Activated CD4-positive, alpha-beta T cell treated with anti-CD3 and anti-CD28 coated beads, Interleukin-10, Interleukin-2, amounts not matched to agents 100 ng/mL and 50 ng/mL, durations not matched to agents 16 hours and 8 hours (primary cell): ENCODE data around the gene ATP5F1D.

Experiments used
- DNase-seq: peaks from one replicate; pipeline ENCODE4 v3.0.0-alpha.2; 2020

ATP5F1D gene

GRCh38 chr19:1248139-1248785 is 6.7 kb downstream of the ATP5F1D start, which contains the start of gene MIDN:
MIDN (plus strand) TSS chr19:1248583; CDS start chr19:1250297, 1,714 bp downstream.
- peak; percentile 81 for DNase-seq

GRCh38 chr19:1248786-1249297 is 7.3 kb downstream of the ATP5F1D start:
- DNase-seq = peak; percentile 79

DNA sequence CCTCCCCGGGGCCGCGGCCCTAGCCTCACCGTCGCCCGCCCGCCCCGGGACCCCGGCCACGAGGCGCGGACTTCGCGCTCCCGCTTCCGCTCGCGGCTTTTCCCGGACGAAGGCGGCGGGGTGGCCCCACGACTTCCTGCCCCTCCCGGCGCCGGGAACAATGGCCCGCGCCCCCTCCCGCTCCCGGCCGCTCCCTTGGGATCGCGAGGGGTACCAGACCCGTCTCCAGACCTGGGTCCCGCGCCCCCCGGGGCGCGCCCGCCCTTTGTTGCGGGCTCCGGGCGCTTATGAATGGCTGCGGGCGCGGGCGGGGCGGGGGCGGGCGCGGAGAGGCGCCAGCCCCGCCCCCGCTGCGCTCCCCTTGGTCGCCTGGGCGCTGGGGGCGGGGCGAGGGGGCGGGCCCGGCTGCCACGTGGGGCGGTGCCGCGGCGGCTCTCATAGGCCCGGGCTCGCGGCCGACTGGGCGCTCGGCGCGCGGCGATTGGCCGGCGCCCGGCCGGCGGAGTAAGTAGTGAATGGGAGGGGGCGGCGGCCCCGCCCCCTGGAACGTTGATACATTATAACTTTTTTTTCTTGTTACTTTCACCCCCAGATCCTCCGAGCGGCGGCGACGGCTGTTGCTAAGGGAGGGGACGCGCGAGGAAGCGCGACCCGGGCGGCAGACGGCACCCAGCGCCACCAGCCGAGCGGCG is 7.9 kb downstream of the ATP5F1D start:
- DNase-seq = peak; percentile 96

GRCh38 chr19:1249990-1250436 is 8.5 kb downstream of the ATP5F1D start:
- DNase-seq = no peak

DNA sequence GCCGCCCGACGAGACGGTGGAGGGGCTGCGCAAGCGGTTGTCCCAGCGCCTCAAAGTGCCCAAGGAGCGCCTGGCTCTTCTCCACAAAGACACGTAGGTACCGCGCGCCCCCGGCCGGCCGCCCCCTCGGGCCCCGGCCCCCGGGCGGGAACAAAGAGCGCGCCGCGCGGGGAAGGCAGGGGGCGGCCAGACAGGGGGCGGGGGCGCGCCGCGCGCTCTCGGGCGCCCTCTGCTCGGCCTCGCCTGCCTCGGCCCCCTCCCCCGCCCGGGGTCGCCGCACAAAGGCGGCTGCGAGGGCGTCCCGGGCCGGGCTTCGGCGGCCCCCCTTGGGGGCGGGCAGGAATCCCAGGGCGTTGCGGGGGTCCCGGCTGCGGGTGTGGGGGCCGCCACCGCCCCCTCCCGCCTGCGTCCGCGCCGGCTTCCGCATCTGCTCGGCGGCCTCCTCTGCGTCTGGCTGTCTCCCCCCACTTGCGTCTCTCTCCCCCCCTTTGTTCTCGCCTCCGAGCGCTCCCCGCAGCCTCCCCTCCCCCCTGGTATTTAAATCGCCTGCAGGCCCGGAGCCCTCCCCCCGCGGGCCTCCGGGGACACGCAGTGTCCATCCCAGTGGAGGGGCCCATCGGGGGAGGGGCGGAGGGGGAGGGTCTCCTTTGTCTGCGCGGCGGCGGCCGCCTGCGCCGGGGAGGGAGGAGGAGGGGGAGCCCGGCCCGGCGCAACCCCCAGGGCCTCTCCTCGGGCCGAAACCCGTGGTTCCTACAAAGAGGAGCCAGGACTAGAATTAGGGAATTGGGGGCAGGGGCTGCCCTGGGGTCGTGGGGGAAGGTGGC is 9.1 kb downstream of the ATP5F1D start:
- DNase-seq = peak; percentile 44

DNA sequence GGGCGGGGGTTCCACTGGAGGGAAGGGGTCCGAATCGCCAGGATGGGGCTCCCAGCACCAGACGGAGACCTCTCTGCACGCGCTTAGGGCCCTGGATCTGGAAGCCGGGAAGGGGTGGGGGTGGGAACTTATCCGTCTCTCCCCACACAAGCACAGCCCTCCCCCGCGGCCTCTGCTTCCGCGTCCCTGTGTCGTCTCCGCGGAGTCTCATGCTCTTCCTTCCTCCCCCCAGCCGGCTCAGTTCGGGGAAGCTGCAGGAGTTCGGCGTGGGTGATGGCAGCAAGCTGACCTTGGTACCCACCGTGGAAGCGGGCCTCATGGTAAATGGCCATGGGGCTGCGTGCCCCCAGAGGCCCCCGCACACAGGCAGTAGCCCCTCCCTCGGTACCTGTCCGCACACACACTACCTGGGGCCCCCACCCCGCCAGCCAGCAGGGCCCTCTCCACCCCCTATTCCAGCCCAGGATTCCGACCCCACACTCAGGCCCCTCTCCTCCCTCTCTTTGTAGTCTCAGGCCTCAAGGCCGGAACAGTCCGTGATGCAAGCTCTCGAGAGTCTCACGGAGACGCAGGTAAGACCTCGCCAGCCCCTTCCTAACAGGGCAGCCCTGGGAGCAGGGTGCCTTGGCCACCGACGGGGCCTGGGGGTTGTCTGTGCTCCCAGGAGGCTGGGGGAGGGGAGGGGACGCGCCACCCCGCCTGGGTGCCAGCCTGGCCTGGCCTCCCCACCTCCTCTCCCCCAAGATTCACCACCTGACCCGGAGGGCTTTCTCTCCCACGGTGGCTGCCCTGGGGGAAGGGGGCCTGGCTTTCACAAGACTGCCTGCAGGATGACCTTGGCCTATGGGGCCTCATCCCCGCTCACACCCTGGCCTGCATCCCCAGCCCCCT is 10.0 kb downstream of the ATP5F1D start:
- DNase-seq = peak; percentile 75

GRCh38 chr19:1252221-1252820 is 10.8 kb downstream of the ATP5F1D start:
- peak; percentile 77 for DNase-seq

DNA sequence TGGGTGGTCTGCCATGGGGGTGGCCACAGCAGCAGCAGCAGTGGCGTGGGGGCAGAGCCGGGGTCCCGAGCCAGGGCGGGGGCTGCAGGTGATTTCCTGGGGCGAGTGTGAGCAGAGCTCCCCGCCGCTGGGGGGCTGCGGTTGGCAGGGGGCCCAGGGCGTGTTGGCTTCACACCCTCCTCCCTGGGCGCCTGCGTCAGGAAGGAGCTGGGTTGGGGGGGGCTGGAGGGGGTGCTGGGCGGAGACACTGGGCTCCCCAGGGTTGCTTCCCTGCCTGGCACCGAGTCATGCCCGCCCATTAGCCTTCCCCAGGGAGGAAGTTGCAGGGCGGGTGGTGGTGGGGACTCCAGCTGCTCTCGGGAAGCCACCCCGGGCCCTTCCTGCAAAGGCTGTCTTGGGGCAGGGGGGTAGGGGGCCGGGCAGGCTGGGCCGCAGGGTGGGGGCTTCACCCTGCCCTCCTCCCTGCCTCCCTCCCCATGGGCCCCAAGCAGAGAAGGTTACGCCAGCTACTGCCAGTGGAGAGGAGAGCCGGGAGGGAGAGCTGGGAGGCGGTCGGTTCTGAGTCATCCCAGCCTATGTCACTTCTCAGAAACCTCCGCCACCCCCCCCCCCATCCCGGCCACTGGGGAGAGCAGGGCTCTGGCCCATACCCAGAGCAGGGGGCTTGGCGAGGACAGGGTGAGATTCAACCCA is 11.4 kb downstream of the ATP5F1D start:
- DNase-seq = peak; percentile 91

GRCh38 chr19:1253514-1254080 is 12.0 kb downstream of the ATP5F1D start:
- no peak for DNase-seq

DNA sequence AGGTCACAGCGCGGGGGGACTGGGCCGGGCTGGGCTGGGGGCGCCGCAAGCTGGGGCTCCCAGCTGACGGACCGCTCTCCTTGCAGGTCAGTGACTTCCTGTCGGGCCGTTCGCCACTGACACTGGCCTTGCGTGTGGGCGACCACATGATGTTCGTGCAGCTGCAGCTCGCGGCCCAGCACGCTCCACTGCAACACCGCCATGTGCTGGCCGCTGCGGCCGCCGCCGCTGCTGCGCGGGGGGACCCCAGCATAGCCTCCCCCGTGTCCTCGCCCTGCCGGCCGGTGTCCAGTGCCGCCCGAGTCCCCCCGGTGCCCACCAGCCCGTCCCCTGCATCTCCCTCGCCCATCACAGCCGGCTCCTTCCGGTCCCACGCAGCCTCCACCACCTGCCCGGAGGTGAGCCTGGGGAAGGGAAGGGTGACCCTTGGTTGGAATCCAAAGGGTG is 12.6 kb downstream of the ATP5F1D start:
- no peak for DNase-seq

DNA sequence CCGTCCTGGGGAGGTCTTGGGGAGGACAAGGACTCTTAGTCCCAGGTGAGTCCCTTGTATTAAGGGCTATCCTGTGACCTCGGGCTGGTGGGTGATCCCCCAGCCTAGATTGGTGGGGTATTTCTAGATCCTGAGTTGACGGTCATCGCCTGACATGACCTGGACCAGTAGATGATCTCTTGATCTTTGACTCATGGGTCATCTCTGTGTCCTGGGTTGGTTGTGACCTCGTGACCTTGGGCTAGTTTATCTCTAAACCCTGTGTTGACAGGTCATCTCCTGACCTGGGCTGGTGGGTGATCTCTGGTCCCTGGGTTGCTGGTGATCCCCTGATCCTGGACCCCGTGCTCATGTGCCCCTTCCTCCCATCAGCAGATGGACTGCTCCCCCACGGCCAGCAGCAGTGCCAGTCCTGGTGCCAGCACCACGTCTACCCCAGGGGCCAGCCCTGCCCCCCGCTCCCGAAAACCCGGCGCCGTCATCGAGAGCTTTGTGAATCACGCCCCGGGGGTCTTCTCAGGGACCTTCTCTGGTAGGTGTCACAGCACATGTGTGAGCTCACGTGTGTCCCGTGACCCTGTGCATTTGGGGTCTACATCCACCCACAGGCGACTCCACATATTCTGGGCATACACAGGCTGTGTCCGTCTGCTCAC is 13.1 kb downstream of the ATP5F1D start:
- DNase-seq = no peak

DNA sequence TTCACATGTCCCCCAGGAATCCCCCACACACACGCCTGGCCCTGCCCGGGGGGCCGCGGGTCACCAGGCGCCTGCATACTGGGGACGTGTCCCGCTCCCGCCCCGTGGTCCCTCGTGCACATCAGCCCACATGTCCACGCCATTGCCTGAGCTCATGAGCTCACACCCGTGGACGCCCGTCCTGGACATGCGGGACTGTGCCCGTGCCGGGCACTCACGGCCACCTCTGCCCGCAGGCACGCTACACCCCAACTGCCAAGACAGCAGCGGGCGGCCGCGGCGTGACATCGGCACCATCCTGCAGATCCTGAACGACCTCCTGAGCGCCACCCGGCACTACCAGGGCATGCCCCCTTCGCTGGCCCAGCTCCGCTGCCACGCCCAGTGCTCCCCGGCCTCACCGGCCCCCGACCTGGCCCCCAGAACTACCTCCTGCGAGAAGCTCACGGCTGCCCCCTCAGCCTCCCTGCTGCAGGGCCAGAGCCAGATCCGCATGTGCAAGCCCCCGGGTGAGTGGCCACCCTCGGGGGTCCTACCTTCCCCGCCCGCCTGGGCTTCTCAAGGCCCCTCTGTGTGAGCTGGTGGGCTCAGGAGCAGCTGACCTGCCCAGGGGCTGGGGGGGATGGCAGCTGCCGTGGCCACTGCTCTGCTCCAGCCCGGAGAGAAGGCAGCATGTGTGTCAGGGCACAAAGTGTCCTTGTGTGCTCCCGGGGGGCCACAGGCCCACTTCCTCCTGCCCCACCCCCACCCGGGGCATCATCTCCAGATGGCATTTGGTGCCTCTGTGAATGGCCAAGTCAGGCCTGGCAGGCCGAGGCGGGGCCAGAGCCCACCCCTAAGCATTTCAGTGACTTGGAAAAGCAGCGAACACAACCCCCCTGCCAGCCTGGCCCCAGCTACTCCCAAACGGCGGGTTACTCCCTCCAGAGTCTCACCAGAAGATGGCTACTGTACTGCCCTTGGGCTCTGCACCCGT is 13.9 kb downstream of the ATP5F1D start:
- no peak for DNase-seq

- DNase-seq = no peak
These were observed 15.3 kb downstream of the ATP5F1D start for GRCh38 chr19:1256646-1257474.

DNA sequence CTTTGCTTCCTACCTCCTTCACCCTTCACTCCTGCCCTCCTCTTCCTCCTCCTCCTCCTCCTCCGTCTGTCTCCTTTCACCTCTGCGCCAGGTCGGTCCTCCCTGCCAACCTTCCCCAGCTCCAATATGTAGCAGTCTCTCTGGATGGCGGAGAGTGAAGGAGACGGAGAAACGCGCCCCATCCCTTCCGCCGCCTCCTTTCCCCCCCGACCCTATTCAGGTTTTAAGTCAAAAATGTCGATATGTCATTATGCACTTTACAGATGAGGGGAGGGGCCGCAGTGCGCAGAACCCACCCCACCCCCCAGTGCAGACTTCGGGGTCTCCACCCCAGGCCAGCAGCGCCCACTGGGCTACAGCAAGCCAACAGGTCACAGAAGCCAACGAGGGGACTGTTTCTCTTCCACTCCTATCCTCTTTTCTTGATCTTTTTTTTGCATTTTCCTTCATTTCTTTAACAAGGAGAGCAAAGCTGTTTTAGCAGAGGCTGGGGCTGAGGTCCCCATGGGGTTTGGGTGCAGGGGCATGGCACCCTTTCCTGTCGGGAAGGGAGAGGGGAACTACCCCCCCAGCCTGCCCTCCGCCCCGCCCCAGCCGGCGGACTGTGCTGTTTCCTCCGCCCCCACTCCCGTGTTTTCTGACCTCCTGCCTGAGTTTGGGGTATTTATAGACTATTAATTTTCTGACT is 16.1 kb downstream of the ATP5F1D start:
- no peak for DNase-seq

GRCh38 chr19:1258163-1258492 is 16.6 kb downstream of the ATP5F1D start:
- DNase-seq = no peak

DNA sequence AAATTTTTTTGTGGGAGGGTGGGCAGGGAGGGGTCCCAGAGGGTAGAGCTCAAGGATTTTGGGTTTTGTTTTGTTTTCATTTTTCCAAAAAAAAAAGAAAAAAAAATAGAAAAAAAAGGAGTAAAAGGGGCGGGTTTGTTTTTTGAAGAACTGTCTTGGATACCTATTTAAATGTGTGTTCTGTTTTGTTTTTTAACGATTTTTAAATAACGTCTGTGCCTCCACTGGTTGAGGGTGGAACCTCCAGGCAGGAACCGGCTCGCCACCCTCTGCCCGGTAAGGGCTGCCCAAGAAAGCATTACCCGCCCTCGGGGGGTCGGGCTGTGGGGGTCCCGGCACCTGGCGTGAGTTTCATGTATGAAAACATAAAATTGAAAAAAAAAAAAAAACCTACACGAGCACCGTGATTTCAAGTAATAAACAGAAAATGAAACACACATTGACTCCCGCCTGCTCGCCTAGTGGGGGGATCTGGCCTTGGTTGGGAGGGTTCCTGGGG is 17.2 kb downstream of the ATP5F1D start:
- DNase-seq = no peak

DNA sequence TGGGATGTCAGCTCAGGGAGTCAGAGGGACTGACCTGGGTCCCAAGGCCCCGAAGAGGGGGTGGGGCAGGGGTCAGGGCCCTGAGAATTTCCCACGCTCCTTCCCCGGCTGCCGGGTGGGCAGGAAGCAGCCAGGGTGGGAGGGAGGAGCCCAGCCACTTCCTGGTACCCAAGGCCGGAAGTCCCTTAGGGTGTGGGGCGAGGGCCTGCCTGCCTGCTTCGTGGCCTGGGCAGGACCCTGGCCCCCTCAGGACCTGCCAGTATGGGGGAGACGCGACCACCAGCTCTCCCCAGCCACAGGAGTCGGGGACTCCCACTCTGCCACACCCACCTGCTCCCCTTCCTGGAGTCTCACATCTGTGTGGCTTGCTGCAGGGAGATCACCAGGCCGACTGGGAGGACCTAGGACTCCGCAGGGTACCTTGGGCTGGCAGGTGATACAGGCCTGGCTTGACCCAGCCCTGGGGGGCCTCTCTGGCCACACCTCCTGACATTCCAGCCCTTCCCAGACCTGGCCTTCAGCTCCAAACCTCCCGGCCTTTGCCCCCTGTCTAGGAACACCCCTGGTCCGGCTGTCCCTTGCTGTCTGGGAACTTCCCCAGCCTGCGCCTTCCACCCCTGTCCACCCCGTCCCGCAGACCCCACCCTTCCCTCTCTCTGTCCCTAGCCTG is 17.8 kb downstream of the ATP5F1D start:
- DNase-seq = peak; percentile 87
